Measurements from ENCODE around the gene CAMKMT.

CAMKMT gene

DNA sequence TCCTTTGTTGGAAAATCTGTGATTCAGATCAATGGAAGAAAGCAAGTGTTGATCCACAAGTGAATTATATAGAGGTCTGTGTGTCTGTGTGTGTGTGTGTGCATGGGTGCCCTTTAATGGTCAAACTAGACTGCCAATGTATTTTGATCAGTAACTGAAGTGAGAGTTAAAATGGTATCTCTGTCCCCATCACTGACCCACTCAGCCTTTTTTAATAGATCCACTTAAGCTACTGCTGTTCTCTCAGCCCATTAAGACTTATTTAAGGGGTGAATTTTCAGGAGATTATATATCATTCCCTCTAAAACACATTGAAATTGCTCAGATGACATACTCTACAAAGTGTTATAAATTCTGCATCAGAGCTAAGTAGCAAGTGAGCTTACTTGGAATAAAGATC is 386.0 kb downstream of the CAMKMT start:
- no peak for DNase-seq

DNA sequence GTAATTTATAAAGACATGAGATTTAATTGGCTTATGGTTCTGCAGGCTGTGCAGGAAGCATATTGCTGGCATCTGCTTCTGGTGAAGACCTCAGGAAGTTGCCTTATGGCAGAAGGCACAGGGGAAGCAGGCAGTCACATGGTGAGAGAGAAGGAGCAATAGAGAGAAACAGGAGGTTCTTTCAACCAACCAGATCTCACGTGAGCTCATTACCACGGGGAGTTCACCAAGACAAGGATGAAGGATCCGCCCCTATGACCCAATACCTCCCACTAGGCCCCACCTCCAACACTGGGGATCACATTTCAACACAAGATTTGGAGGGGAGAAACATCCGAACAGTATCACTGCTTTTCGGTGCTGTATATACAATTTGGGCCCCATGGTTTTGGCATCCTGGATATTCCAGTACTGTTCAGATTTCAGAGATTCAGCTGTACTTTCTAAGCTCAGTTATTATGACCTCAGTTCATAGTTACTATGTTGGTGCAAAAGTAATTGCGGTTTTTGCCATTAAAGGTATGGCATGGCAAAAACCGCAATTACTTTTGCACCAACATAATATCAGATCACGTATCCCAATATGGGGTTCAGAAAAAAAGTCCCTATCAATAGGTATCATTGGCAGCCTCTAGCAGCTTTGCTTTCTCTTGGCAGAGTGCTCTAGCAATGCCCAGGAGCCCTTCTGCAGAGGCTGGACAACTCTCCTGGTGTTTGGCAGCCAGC is 390.2 kb downstream of the CAMKMT start:
- no peak for DNase-seq

DNA sequence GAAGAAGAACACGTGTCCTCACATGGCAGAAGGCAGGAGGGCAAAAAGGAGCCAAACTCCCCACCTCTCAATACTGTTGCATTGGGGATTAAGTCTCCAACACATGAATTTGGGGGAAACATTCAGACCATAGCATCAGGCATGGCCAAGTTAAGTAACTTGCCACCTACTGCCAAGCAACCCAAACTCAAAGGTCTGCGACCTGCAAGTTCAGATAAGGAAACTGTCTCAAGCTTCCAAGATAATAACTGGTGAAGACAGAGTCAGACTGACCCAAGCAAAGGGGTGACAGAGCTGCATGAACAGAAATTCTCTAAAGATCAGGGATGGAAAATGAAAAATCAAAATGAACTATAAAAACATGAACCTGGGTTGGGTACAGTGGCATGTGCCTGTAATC is 391.0 kb downstream of the CAMKMT start:
- no peak for DNase-seq

DNA sequence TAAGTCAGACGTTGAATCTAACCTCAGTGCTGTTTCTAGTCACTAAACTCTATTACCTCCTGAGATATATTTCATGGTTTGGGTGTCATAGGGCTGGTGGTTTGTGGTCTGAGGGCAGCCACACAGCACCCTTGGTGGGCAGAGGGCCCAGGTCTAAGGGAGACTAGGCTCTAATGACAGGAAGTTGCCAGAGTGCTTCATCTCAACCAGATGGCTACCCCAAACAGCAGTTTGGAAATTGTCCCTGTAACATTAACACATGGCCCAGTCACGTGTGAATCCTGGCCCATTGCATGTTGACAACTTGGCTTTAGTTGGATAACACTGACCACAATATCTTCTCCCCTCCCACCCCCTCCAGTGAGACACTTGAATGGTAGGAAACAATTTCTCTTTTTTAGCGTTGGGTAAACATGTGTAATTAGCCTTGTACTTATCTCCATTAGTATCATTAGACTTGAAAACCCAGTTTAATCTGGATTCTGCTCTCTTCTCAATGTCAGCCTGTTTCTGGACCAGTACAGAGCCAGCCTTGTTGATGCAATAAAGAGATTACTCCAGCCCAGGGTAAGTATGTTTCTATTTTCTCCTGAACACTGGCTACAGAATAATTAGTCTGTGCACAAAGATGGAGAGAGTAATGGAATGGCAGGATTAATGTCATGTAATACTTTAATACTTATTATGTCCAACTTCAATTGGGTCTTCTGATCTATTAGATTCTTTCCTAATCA is 392.0 kb downstream of the CAMKMT start:
- no peak for DNase-seq

DNA sequence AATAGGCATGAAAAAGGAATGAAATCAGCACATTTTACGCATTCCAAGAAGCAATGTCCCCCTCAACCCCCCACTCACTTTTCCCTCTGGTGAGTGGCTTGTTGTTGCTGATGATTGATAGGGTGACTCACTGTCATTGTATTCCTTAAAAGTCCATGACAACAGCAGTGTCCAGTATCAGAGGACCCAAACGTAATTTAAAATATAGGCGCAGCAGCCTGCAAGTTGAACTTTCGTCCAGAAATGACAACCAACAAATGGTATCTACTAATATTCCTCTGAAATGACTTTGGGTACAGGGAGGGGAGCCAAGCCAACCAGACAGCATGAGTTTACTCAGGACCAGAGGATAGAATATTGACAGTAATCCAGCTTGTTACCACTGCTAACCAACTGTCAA is 396.8 kb downstream of the CAMKMT start:
- DNase-seq, result peak; percentile 6

DNA sequence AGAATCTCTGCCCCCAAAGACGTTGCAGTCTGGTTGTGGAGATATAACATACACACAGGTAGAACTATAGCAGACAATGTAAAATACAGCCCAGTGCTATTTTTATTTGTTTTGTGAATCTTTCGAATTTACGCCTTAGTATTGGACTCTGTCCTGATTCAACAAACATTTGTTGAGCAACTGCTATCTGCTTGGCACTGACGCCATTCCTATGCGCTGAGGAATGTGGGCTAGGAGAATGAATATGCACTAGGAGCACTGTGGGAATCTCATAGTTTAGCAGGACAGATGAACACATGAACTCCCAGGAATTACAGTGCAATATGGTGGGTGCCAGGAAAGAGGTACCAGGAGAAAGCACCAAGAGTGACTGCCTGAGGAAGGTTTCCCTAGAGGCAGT is 398.1 kb downstream of the CAMKMT start:
- no peak for DNase-seq

DNA sequence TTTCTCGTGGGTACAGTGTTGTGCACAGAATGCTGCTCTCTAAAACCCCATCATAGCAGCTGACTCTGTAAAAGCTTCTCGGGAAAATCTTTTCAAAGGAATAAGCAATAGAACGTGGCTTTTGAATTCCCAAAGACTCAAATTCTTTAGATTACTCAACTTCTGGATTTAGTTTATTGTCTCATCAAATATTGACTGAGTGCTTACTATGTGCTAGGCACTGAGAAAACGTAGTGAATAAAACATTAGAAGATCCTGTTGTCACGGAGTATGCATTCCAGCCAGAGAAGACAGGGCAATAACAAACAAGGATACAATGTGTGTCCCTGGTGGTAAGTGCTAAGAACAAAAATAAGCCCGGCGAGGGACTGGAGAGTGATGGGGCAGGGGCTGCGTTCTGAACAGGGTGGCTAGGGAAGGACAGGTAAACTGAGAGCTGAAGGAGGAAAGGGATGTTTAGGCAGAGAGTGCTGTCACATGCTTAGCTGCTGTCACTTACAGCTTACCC is 401.6 kb downstream of the CAMKMT start:
- DNase-seq, result no peak

DNA sequence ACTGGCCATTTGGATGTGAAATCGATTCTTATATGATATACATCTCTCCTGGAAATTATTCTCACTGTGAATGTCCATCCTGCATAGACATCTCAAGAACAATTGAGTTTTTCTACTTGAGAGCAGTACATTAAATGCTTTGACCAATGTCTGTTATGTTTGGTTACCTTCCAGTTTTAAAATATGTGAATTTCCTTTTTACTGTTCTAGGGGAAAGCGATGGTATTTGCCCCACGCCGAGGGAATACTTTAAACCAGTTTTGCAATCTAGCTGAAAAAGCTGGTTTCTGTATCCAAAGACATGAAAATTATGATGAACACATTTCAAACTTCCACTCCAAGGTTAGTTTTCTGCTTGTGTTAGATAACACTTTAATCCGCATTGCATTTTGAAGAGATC is 404.5 kb downstream of the CAMKMT start:
- no peak for DNase-seq

DNA sequence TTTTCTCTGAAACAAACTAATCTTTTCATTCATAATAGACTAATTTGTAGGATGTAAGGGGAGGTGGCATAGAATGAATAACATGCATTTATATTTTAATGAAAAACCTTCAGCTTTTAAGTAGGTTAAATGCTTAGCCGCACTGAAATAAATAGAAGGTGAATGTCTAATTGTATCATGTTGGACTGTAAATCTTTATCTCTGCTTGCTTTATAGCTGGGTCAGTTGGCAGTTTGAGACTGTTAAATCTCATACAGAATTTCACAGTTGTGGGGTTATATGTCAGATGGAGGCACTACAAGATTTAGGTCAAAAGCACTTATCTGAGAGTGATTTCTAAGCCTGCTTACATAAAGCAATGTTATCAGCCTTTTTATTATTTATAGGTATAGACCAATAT is 405.0 kb downstream of the CAMKMT start:
- no peak for DNase-seq

DNA sequence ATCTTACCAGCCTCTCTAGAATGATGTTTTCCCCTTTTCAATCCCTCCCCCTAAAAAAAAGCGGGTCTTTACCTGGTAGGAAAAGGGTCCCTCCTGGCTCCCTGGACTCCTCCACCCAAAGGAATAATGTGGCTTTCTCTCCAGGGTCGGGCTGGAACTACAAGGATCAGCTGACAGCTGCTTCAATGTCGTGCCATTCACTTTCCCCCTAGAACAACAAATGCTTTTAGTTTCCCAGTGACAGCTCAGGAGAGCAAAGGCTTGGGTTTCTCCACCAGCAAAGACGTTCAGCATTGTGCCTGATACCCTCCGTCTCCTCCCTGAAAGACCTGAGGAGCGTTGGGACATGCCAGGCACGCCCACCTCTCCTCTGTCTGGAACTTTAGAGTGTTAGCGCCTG is 405.9 kb downstream of the CAMKMT start:
- no peak for DNase-seq

DNA sequence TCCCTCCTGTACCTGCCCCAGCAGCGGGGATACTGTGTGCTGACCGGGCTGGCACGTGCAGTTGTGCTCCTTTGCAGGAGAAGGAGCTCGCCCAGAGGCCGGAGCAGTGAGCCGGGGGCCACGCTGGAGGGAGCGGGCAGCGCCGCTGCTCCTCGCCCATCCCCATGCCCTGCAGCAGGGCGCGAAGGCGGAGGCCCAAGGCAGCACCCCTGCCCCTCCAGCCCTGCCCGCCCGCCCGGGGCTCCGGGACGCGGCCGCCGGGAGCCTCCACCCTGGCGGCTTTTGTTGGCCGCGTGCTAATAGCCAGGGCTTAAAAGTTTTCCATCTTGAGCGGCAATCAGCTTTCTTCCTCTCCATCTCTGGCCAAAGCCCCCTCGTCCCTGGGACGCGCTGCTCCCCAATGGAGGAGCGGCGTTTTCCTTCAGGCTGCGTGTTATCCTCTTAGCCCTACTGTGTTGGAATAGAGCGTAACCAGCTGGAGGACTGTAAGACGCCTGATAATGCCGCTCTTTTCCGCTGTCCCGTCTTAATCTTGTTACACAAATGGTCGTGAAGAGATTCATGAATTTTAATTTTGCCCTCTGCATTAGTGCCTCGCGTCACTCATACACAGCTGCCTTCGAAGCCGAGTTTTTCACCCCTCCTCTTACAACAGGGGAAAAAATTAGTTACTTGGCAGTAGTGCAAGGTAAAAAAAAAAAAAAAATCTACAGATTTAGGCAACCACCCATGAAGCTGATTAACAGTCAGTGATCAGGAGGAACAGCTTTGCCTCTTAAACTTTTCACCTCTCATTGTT is 406.9 kb downstream of the CAMKMT start:
- DNase-seq, result no peak

DNA sequence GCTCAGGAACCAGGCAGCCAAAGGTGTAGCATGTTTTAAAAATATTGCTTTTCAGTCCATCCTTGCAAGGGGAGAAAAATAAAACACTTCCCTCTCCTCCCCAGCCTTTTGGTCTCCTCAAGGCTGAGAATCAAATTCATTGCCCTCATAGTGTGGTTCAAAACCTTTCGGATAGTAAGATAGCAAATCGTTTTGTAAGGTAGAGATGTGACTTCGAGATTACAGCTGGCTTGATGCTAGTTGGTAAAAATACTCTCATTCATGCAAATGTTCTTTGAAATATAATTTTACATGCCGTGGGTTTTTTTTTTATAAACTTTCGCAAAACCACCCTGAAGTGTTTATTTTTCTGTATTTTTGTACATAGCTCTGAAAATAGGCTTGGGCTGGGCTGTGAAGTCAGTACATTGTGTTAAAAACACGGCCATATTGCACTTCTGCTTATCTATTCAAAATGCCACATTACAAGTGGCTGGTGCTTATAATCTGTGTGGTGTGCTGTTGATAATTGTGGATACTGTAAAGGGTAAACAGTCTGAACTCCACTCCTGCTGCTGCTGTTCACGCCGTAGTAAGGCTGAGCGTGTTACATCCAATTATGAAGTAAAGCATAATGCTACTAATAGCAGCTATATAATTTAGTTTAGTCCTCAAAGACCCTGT is 407.7 kb downstream of the CAMKMT start:
- DNase-seq, result no peak

DNA sequence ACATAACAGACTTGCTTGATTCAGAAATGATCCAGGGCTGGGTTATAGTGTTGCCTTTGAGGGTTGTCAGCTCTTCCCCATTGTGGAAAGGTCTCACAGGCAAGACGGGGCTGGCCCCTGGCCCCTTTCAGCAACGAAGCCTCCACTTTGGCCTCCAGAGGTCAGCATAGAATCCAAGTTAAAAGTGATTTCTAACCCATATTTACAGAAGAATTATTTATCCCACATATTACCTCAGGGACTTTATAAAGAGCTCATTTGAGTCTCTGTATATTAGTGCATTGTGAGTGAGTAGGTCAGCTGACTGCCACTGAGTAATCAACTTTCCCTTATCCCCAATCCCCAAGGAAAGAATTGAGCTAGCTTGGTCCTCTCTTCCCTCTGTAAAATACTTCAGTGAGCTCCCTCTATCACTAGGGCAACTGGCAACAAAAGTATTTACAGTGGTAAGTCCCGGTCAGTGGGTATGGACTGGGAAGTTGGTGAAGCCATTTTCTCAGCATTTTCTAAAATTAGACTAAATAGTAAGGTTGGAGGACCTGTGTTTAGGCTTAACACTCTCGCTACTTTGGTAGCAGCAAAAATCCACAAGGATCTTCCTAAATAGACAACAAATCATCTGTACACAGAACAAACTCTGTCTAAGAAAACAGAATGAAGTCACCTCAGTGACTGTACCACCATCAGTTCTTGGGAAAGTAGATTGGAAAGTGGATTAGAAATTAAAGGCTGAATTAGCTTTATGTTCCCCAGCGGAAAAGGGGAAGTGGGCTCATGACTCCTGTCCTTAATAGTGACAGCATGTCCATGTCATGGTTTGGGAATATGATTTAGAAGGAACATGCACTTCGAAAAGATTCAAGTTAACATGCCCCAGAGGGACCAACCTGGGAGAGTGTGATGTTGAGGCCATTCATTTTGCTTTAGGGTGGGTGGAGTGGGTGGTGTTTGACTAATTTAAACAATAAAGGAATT is 408.8 kb downstream of the CAMKMT start:
- no peak for DNase-seq

DNA sequence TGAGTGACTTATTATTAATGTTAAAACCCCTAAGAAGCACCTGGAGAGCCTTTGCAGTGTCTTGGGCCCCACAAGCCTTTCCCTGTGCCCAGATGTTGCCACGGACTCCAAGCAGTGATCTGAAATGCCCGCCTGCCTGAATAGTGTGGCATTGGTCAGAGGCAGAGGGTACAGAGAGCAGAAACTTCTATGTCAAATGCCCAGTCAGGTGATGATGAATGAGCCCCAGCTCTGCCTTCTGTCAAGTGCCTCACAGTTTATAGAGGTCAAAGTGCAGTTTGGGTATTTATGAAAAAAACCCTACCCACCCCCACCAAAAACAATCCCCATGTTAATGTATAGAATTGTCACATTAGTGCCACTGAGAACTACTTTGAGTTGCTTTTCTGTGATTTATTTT is 409.8 kb downstream of the CAMKMT start:
- DNase-seq, result peak; percentile 30

DNA sequence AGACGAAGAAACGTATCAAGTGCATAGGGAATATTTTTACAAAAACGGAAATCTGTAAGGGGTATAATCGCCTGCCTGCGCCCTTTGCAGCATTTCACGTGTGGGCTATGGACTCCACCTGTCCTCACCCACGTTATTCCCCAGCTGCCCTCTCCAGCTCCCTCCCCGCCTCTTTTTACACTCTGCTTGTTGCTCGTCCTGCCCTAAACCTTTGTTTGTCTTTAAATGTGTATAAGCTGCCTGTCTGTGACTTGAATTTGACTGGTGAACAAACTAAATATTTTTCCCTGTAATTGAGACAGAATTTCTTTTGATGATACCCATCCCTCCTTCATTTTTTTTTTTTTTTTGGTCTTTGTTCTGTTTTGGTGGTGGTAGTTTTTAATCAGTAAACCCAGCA is 410.4 kb downstream of the CAMKMT start:
- DNase-seq, result peak; percentile 53

DNA sequence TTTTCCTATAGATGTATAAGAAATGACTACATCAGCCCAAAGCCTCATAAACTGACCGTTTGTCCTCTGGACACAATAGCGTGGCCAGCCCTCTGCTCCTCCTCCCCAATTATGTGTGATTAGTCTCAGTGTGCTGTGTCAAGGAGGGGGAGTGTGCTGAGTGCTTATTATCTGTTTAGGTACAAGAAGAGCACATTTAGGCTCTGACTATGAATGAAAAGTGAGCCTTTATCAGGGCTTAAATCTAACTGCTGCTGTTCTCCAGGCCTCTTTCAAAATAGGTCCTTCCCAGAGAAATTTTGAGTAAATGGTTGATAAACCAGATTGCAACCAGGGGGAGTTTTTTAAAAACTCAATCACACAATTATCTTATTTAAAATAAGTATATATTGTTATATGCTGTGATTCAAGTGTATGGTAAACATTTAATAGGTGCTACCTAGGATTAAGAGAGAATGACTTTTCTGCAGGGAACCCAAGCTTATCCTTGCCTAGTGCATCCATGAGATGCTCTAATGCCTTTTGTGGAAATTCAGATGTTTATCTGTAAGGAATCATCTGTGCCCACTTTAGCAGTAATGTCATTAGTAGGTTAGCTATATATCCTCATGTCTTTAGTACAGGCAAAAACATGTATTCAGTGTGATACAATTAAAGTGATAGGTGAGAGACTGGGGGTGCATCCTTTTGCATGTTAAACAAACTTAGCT is 411.1 kb downstream of the CAMKMT start:
- no peak for DNase-seq

DNA sequence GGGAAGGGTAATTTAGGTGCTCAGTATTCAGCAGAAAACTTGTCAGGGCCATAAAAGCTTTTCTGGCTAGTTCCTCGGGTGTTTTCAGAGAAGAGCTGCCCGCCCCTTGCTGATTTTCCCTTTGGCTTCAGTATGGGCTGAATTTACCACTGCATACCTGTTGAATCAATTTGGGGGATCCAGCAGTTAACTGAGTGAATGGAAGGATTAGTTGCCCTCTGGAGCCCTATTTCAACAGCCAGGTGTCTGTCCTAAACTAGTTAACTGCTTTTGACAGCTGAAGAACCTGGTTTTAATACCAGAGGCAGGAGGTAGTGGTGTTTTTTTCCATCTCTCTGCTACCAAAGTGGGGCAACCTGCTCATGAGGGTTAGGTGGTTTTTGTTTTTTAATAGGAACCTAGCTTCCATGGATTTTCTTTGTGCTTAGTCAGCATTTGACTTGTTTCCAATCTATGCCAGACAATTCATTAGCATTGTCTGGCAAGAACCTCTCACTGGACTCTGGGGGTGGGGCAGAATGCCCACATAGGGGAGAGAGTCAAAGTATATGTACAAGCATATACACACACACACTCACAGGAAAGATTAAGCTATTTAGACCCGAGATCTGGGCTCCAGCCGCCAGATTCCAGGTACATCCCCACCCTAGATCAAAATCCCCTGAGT is 413.2 kb downstream of the CAMKMT start:
- no peak for DNase-seq

DNA sequence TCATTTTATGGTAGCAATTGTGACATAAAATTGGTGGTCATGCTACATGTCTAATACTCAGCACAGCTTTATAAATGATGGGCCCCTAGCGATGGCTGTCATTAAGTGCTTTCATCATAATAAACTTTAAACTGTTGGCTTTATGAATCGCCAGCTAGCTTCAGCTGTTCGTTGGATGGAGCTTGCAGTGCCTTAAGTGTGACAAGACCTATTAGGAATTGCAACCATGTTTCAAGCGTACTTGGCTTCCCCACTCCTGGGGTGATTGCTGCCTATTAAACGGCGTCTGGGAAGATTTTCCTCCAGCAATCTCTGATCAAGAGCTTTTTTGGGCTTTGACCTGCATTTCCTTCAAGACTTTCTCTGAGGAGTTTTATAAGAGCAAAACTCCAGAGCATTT is 415.3 kb downstream of the CAMKMT start:
- DNase-seq, result no peak

DNA sequence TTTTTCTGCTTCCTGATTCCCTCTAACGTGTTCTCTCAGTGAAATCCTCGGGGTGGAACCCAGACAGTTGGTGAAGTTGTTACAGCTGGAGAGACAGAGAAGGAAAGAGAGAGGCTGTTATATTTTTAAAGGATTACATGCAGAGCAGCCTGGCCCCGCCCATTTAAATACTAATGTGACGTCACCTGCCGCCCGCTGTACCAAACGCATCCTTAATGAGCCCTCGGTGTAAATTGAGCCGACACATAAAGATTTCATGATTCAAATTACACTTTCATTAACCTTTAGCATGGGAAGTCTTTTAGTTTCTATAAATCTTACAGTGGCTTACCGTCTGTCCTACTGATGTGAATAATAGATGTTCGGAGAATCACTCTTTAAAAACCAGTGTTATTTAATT is 415.8 kb downstream of the CAMKMT start:
- DNase-seq, result no peak

DNA sequence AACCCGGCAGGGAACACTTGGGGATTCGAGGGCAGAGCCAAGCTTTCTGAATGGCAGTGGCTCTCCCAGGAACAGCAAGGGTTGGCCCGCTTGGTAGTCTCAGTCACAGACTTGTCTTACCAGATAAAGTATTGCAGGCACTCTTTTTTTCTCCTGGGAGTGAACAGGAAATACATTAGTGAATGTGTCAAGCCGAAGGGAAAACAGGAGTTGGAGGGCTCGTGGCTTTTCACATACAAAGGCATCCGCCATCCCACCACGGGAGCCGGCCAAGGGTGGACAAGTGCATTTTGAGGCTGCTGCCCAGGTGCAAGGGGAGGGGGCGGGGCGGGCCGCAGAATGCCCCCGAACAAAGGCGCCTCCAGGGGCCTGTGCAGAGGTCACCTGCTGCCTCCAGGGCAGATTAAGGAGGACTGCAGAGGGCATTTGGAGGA is 416.5 kb downstream of the CAMKMT start:
- DNase-seq, result no peak

All from DMS53 (cell line).